Activated naive CD4-positive, alpha-beta T cell treated with anti-CD3 and anti-CD28 coated beads for 36 hours (primary cell): Measurements from ENCODE around the gene ZFPM1. TPM values are rescaled to one million over a fixed set of nuclear protein-coding genes. Genes with fewer than 3 reads are reported as not detected.

Source experiments
- CTCF ChIA-PET: fragments of 350-600 bp; sonication (Branson Sonifier 250); formaldehyde crosslinking; loops from one replicate; lab custom pipeline; 2021; ENCODE audit warnings: antibody characterized with exemption; lab: Charles Lee
- DNase-seq: peaks from one replicate; pipeline ENCODE4 v3.0.0-alpha.2; 2020
- H3K27ac Mint-ChIP-seq: one replicate; pipeline ENCODE4 v1.8.0; 2021; ENCODE audit warnings: mild to moderate bottlenecking, mixed read lengths
- H3K27me3 Mint-ChIP-seq: one replicate; pipeline ENCODE4 v1.8.0; 2021; ENCODE audit warnings: low read depth, mixed read lengths
- H3K36me3 Mint-ChIP-seq: one replicate; pipeline ENCODE4 v1.8.0; 2021; ENCODE audit warnings: low read depth, mixed read lengths
- H3K4me1 Mint-ChIP-seq: one replicate; pipeline ENCODE4 v1.8.0; 2021; ENCODE audit warnings: low read depth, mixed read lengths
- H3K4me3 Mint-ChIP-seq: one replicate; pipeline ENCODE4 v1.8.0; 2021; ENCODE audit warnings: mild to moderate bottlenecking, moderate library complexity, mixed read lengths
- H3K9me3 Mint-ChIP-seq: one replicate; pipeline ENCODE4 v1.8.0; 2021; ENCODE audit warnings: mixed read lengths
- intact Hi-C: fragments of 100-400 bp; cut with micrococcal nuclease; formaldehyde crosslinking; loops from one replicate; pipeline ENCODE4 v1.15.1; 2023
- total RNA-seq, 2 experiments: library from RNA; stranded (reverse); gene quantifications; one replicate each; pipeline ENCODE4 v1.2.3, GENCODE V29; 2021

Gene ZFPM1
- total RNA-seq, 2 experiments from 2014 or later: 11.0 to 12.2 TPM

DNA sequence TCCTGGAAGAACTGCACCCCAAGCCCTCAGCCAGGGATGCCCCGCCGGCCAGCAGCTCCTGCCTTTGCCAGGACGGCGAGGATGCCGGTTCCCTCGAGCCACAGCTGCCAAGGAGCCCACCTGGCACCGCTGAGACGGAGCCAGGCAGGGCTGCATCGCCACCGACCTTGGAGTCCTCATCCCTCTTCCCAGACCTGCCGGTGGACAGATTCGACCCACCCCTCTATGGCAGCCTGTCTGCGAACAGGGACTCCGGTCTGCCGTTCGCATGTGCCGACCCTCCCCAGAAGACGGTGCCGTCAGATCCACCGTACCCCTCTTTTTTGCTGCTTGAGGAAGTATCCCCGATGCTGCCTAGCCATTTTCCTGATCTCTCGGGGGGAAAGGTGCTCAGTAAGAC is 21.4 kb upstream of the ZFPM1 start:
- intact Hi-C loops: no loop called here
- H3K9me3 Mint-ChIP-seq: no peaks in the 10 kb centered on the region
- H3K36me3 Mint-ChIP-seq: no peaks in the 10 kb centered on the region
- H3K4me3 Mint-ChIP-seq: peak overlapping the region; percentile 38
- peaks cover 2% of the 10 kb centered on the region for H3K27me3 Mint-ChIP-seq
- no peak overlapping the region for H3K27ac Mint-ChIP-seq
- peaks cover 5% of the 10 kb centered on the region for H3K4me1 Mint-ChIP-seq
- CTCF ChIA-PET: no interaction called here
- no peak for DNase-seq

DNA sequence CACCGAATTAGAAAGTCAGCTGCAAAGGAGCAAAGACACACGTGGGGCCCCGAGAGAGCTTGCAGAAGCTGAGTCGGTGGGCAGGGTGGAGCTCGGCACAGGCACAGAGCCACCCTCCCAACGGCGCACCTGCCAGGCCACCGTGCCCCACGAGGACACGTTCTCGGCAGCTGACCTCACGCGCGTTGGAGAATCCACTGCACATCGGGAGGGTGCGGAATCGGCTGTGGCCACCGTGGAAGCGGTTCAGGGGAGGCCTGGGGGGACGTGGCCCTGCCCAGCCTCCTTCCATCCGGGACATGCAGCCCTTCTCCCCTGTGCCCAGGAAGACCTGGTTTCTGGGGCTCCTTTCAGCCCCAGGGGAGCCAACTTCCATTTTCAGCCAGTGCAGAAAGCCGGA is 20.9 kb upstream of the ZFPM1 start:
- no peak for DNase-seq
- H3K4me3 Mint-ChIP-seq: no peak overlapping the region
- no peaks in the 10 kb centered on the region for H3K9me3 Mint-ChIP-seq
- H3K27ac Mint-ChIP-seq: no peak overlapping the region
- CTCF ChIA-PET: no interaction called here
- peaks cover 2% of the 10 kb centered on the region for H3K27me3 Mint-ChIP-seq
- no peaks in the 10 kb centered on the region for H3K36me3 Mint-ChIP-seq
- peaks cover 5% of the 10 kb centered on the region for H3K4me1 Mint-ChIP-seq
- intact Hi-C loops: no loop called here

DNA sequence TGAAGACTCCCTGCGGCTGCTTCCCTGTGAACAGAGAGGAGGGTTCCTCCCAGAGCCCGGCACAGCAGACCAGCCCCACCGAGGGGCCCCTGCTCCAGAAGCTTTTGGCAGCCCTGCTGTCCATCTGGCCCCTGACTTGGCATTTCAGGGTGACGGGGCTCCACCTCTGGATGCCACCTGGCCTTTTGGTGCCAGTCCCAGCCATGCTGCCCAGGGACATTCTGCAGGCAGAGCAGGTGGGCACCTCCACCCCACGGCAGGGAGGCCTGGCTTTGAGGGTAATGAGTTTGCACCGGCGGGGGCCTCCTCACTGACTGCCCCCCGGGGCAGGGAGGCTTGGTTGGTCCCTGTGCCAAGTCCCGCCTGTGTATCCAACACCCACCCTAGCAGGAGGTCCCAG is 20.3 kb upstream of the ZFPM1 start:
- CTCF ChIA-PET: no interaction called here
- H3K4me1 Mint-ChIP-seq: peaks cover 5% of the 10 kb centered on the region
- no peak for DNase-seq
- H3K27ac Mint-ChIP-seq: no peak overlapping the region
- intact Hi-C loops: no loop called here
- H3K36me3 Mint-ChIP-seq: no peaks in the 10 kb centered on the region
- no peaks in the 10 kb centered on the region for H3K9me3 Mint-ChIP-seq
- H3K27me3 Mint-ChIP-seq: peaks cover 2% of the 10 kb centered on the region
- H3K4me3 Mint-ChIP-seq: no peak overlapping the region

DNA sequence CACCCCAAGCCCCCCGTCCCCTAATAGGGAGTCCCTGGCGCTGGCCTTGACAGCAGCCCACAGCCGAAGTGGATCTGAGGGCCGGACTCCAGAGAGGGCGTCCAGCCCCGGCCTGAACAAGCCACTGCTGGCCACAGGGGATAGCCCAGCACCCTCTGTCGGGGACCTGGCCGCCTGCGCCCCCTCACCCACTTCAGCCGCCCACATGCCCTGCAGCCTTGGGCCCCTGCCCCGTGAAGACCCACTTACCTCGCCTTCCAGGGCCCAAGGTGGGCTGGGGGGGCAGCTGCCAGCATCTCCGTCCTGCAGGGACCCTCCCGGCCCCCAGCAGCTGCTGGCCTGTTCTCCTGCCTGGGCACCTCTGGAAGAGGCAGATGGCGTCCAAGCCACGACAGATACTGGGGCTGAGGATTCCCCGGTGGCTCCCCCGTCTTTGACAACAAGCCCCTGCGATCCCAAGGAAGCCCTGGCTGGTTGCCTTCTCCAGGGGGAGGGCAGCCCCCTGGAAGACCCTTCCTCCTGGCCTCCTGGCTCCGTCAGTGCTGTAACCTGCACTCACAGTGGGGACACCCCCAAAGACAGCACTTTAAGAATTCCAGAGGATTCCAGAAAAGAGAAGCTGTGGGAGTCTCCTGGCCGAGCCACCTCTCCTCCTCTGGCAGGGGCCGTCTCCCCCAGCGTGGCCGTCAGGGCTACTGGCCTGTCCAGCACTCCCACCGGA is 19.3 kb upstream of the ZFPM1 start:
- H3K9me3 Mint-ChIP-seq: no peaks in the 10 kb centered on the region
- H3K36me3 Mint-ChIP-seq: no peaks in the 10 kb centered on the region
- no peak overlapping the region for H3K4me3 Mint-ChIP-seq
- peaks cover 2% of the 10 kb centered on the region for H3K27me3 Mint-ChIP-seq
- DNase-seq: no peak
- intact Hi-C loops: no loop called here
- no peak overlapping the region for H3K27ac Mint-ChIP-seq
- peaks cover 5% of the 10 kb centered on the region for H3K4me1 Mint-ChIP-seq
- CTCF ChIA-PET: no interaction called here

DNA sequence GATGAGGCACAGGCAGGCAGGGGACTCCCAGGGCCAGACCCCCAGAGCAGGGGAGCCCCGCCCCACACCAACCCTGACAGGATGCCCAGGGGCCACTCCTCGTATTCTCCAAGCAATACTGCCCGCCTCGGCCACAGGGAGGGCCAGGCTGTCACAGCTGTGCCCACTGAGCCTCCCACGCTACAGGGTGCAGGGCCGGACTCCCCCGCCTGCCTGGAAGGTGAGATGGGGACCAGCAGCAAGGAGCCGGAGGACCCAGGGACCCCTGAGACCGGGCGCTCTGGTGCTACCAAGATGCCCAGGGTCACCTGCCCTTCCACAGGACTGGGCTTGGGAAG is 18.8 kb upstream of the ZFPM1 start:
- Mint-ChIP-seq H3K27me3 (peaks cover 2% of the 10 kb centered on the region), H3K4me3 (no peak overlapping the region), H3K27ac (no peak overlapping the region), H3K9me3 (no peaks in the 10 kb centered on the region), H3K36me3 (no peaks in the 10 kb centered on the region), H3K4me1 (peaks cover 5% of the 10 kb centered on the region)
- intact Hi-C loops: no loop called here
- no peak for DNase-seq
- CTCF ChIA-PET: no interaction called here

DNA sequence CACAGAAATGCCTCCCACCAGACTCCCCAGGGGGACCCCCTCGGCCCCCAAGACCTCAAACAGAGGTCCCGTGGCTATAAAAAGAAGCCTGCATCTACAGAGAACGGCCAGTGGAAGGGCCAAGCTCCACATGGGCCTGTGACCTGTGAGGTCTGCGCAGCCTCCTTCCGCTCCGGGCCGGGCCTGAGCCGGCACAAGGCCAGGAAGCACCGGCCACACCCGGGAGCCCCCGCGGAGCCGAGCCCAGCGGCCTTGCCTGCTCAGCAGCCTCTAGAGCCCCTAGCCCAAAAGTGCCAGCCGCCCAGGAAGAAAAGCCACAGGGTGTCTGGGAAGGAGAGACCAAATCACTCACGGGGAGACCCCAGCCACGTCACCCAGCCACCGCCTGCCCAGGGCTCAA is 18.3 kb upstream of the ZFPM1 start:
- intact Hi-C loops: loop anchor here (5.0 kb wide), 1 partner anchor 477 kb away; no protein-coding TSS in a partner anchor
- no peak overlapping the region for H3K4me3 Mint-ChIP-seq

DNA sequence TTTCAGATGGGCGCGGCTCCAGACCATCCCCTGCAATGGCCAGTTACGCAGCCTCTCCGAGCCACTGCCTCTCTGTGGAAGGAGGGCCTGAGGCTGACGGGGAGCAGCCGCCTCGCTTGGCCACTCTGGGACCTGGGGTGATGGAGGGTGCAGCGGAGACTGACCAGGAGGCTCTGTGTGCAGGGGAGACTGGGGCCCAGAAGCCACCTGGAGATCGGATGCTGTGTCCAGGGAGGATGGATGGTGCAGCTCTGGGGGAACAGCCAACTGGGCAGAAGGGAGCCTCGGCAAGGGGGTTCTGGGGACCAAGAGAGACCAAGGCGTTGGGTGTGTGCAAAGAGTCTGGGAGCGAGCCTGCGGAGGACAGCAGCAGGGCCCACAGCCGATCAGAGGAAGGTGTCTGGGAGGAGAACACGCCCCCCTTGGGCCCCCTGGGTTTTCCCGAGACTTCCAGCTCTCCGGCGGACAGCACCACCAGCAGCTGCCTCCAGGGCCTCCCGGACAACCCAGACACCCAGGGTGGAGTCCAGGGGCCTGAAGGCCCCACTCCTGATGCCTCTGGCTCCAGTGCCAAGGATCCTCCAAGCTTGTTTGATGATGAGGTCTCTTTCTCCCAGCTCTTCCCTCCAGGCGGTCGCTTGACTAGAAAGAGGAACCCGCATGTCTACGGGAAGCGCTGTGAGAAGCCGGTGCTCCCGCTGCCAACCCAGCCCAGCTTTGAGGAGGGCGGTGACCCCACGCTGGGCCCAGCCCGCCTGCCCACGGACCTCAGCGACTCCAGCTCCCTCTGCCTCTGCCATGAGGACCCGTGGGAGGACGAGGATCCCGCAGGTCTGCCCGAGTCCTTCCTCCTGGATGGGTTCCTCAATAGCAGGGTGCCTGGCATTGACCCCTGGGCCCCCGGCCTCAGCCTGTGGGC is 17.4 kb upstream of the ZFPM1 start:
- H3K36me3 Mint-ChIP-seq: no peaks in the 10 kb centered on the region
- H3K4me3 Mint-ChIP-seq: no peak overlapping the region
- no peaks in the 10 kb centered on the region for H3K9me3 Mint-ChIP-seq
- H3K4me1 Mint-ChIP-seq: peaks cover 3% of the 10 kb centered on the region
- H3K27me3 Mint-ChIP-seq: peaks cover 2% of the 10 kb centered on the region
- DNase-seq: no peak
- H3K27ac Mint-ChIP-seq: no peak overlapping the region
- intact Hi-C loops: loop anchor here (2.0 to 5.0 kb wide), 2 partner anchors 241 to 478 kb away; no protein-coding TSS in a partner anchor
- CTCF ChIA-PET: interaction anchor here (0.7 kb wide), 2 partner anchors 126 to 135 kb away, joined by 3 read pairs; partner anchors contain the start of gene ZC3H18

More for the DNA sequence above, 18.3 kb upstream of the ZFPM1 start:
- no peaks in the 10 kb centered on the region for H3K36me3 Mint-ChIP-seq
- H3K9me3 Mint-ChIP-seq: no peaks in the 10 kb centered on the region
- H3K4me1 Mint-ChIP-seq: peaks cover 5% of the 10 kb centered on the region
- no peak overlapping the region for H3K27ac Mint-ChIP-seq
- peaks cover 2% of the 10 kb centered on the region for H3K27me3 Mint-ChIP-seq
- CTCF ChIA-PET: no interaction called here
- no peak for DNase-seq

DNA sequence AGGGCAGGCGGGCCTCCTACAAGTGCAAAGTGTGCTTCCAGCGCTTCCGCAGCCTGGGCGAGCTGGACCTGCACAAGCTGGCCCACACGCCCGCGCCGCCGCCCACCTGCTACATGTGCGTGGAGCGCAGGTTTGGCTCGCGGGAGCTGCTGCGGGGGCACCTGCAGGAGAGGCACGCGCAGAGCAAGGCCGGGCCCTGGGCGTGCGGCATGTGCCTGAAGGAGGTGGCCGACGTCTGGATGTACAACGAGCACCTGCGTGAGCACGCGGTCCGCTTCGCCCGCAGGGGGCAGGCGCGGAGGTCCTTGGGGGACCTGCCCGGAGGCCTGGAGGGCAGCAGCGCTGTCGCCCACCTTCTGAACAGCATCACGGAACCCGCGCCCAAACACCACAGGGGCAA is 16.3 kb upstream of the ZFPM1 start:
- H3K36me3 Mint-ChIP-seq: no peaks in the 10 kb centered on the region
- H3K27me3 Mint-ChIP-seq: peaks cover 1% of the 10 kb centered on the region
- peaks cover 2% of the 10 kb centered on the region for H3K4me1 Mint-ChIP-seq
- CTCF ChIA-PET: interaction anchor here (0.6 to 1.4 kb wide), 6 partner anchors 25 to 506 kb away, joined by 3 to 4 read pairs (median 3); partner anchors contain the start of gene ZC3H18
- H3K27ac Mint-ChIP-seq: no peak overlapping the region
- no peak overlapping the region for H3K4me3 Mint-ChIP-seq
- no peak for DNase-seq
- intact Hi-C loops: loop anchor here (2.0 to 5.0 kb wide), 2 partner anchors 242 to 479 kb away; no protein-coding TSS in a partner anchor
- H3K9me3 Mint-ChIP-seq: no peaks in the 10 kb centered on the region

DNA sequence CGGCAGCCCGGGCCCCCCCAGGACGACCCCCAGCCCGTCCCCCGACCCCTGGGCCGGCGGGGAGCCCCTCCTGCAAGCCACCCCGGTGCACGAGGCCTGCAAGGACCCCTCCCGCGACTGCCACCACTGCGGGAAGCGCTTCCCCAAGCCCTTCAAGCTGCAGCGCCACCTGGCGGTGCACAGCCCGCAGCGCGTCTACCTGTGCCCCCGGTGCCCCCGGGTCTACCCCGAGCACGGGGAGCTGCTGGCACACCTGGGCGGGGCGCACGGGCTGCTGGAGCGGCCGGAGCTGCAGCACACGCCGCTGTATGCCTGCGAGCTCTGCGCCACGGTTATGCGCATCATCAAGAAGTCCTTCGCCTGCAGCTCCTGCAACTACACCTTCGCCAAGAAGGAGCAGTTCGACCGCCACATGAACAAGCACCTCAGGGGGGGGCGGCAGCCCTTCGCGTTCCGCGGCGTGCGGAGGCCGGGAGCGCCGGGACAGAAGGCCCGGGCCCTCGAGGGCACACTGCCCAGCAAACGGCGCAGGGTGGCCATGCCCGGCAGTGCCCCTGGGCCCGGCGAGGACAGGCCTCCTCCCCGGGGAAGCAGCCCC is 15.6 kb upstream of the ZFPM1 start:
- no peaks in the 10 kb centered on the region for H3K36me3 Mint-ChIP-seq
- H3K27me3 Mint-ChIP-seq: no peaks in the 10 kb centered on the region
- no peaks in the 10 kb centered on the region for H3K4me1 Mint-ChIP-seq
- peak; percentile 64 for DNase-seq
- CTCF ChIA-PET: interaction anchor here (0.8 to 1.5 kb wide), 9 partner anchors 24 to 661 kb away, joined by 3 to 4 read pairs (median 3); no protein-coding TSS in a partner anchor
- no peak overlapping the region for H3K4me3 Mint-ChIP-seq
- no peaks in the 10 kb centered on the region for H3K9me3 Mint-ChIP-seq
- no peak overlapping the region for H3K27ac Mint-ChIP-seq
- intact Hi-C loops: loop anchor here (2.0 to 5.0 kb wide), 2 partner anchors 243 to 480 kb away; no protein-coding TSS in a partner anchor

DNA sequence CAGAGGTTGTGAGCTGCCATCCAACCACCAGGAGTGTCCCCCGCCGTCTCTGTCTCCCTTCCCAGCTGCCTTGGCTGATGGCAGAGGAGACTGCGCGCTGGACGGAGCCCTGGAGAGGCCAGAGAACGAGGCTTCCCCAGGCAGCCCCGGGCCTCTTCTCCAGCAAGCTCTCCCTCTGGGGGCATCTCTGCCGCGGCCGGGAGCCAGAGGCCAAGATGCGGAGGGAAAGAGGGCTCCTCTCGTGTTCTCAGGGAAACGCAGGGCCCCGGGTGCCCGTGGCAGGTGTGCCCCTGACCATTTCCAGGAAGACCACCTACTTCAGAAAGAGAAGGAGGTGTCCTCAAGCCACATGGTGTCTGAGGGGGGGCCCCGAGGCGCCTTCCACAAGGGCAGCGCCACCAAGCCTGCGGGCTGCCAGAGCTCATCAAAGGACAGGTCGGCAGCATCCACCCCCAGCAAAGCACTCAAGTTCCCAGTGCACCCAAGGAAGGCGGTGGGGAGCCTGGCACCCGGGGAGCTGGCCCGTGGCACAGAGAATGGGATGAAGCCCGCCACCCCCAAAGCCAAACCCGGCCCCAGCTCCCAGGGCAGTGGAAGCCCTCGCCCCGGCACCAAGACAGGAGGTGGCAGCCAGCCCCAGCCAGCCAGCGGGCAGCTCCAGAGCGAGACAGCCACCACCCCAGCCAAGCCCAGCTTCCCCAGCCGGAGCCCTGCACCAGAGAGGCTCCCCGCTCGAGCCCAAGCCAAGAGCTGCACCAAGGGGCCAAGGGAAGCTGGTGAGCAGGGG is 14.8 kb upstream of the ZFPM1 start:
- Mint-ChIP-seq H3K27ac (no peak overlapping the region), H3K27me3 (no peaks in the 10 kb centered on the region), H3K36me3 (no peaks in the 10 kb centered on the region), H3K4me3 (no peak overlapping the region), H3K4me1 (no peaks in the 10 kb centered on the region), H3K9me3 (no peaks in the 10 kb centered on the region)
- DNase-seq: no peak
- intact Hi-C loops: loop anchor here (2.0 to 5.0 kb wide), 2 partner anchors 481 to 659 kb away; no protein-coding TSS in a partner anchor
- CTCF ChIA-PET: interaction anchor here (0.6 to 1.5 kb wide), 9 partner anchors 24 to 661 kb away, joined by 3 to 4 read pairs (median 3); no protein-coding TSS in a partner anchor

DNA sequence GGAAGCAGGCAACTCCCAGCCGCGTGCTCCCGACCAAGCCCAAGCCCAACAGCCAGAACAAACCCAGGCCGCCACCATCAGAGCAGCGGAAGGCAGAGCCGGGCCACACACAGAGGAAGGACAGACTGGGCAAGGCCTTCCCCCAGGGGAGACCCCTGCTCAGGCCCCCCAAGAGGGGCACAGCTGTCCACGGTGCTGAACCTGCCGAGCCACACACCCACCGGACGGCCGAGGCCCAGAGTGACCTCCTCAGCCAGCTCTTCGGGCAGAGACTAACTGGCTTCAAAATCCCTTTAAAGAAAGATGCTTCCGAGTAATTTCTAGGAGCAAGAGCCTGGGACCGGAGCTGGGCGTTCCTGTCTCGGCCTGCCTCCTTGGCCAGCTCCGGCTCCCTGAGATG is 14.1 kb upstream of the ZFPM1 start:
- CTCF ChIA-PET: interaction anchor here (0.8 to 1.5 kb wide), 5 partner anchors 9 to 482 kb away, joined by 3 to 5 read pairs (median 4); no protein-coding TSS in a partner anchor
- no peak overlapping the region for H3K27ac Mint-ChIP-seq
- intact Hi-C loops: loop anchor here (2.0 to 5.0 kb wide), 2 partner anchors 482 to 660 kb away; no protein-coding TSS in a partner anchor

More for the DNA sequence above, 14.1 kb upstream of the ZFPM1 start:
- Mint-ChIP-seq H3K36me3 (no peaks in the 10 kb centered on the region), H3K27me3 (no peaks in the 10 kb centered on the region), H3K4me1 (no peaks in the 10 kb centered on the region), H3K4me3 (no peak overlapping the region), H3K9me3 (no peaks in the 10 kb centered on the region)
- no peak for DNase-seq
